Measurements from ENCODE around the gene CDH23.
"Not testable (repeated sequence)": the region's sequence is repeated elsewhere in the genome, so short reads cannot be mapped to it uniquely, and the experiment has no call there.

The CDH23 gene

DNA sequence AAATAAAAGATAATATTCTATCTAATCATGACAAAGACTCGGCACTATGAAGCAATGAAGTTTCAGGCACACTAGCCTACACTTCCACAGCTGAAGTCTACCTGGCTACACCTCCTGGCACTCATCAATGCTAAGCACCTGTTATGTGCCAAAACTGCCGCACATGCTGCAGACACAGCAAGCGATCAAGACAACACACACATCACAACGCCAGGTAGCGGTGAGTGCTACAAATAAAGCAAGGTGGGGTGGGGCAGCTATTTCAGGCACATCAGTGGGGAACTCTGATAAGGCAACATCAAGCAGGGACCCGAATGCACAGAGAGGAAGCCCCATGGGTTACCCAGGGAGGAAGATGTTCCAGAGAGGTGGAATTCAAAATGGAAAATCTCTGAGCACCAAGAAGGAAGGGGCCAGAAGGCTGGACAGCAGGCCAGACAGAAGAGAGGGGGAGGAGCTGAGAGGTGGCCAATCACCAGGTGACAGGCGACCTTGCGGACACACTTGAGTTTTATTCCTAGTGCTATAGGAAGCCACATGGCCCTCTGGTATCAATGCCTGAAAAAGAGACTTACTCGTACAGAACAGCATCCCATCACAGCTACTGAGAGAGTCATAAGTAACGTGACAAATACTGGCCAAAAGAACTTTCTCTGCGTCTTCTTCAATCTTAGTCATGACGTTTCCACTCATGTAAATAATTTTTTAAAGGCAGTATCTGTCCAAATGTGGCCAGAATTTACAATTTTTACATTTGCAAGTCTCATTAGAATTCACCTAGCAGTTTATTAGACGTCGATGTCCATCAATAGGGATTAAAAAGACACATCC lies 446.4 kb downstream of the CDH23 start:
- ATAC-seq (ENCODE audit: low read depth) (no peak), DNase-seq (ENCODE audit: low spot score in 2 of 2) (no peak)
- H3K4me1 Mint-ChIP-seq, result peaks cover 55% of the 10 kb centered on the region
- H3K27me3 Mint-ChIP-seq, result no peaks in the 10 kb centered on the region
- H3K4me3 Mint-ChIP-seq, result no peak overlapping the region
- peaks cover 4% of the 10 kb centered on the region for H3K36me3 Mint-ChIP-seq
- no peaks in the 10 kb centered on the region for H3K9me3 Mint-ChIP-seq
- no peak overlapping the region for H3K27ac Mint-ChIP-seq

DNA sequence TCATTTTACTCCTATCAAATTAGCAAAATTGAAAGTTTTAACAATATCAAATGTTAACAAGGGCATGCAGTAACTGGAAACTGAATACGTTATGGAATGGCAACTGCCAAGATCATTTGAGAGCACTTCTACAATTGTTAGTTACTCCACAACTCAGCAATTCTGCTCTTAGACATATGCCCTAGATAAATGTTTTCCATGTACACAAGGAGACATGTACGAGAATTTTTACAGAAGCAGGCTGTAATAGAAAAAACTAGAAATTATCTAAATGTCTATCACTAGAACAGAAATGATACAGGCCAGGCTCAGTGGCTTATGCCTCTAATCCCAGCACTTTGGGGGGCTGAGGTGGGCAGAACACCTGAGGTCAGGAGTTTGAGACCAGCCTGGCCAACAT lies 447.4 kb downstream of the CDH23 start:
- peaks cover 2% of the 10 kb centered on the region for H3K36me3 Mint-ChIP-seq
- no peak overlapping the region for H3K4me3 Mint-ChIP-seq
- DNase-seq (ENCODE audit: low spot score in 2 of 2) (no peak), ATAC-seq (ENCODE audit: low read depth) (no peak)
- peaks cover 54% of the 10 kb centered on the region for H3K4me1 Mint-ChIP-seq
- H3K27me3 Mint-ChIP-seq, result no peaks in the 10 kb centered on the region
- no peak overlapping the region for H3K27ac Mint-ChIP-seq
- H3K9me3 Mint-ChIP-seq, result no peaks in the 10 kb centered on the region

DNA sequence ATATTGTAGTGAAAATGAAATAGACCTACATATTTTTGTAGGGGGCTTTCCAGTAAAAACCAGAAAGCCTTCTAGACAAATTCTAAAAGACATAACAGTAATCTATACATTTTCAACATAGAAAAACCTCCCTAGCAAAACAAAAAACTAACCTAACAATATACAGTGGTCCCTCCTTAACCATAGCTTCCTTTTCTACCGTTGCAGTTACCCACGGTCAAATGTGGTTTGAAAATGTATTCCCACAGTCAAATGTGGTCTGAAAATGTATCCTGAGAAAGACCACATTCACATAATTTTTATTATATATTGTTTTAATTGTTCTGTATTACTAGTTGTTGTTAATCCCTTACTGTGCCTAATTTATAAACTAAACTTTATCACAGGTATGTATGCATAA lies 448.0 kb downstream of the CDH23 start:
- Mint-ChIP-seq H3K4me1 (peaks cover 55% of the 10 kb centered on the region), H3K27me3 (no peaks in the 10 kb centered on the region), H3K27ac (peak overlapping the region; percentile 31), H3K4me3 (no peak overlapping the region), H3K9me3 (no peaks in the 10 kb centered on the region), H3K36me3 (peaks cover 2% of the 10 kb centered on the region)
- no peak for DNase-seq (ENCODE audit: low spot score in 2 of 2)
- no peak for ATAC-seq (ENCODE audit: low read depth)

DNA sequence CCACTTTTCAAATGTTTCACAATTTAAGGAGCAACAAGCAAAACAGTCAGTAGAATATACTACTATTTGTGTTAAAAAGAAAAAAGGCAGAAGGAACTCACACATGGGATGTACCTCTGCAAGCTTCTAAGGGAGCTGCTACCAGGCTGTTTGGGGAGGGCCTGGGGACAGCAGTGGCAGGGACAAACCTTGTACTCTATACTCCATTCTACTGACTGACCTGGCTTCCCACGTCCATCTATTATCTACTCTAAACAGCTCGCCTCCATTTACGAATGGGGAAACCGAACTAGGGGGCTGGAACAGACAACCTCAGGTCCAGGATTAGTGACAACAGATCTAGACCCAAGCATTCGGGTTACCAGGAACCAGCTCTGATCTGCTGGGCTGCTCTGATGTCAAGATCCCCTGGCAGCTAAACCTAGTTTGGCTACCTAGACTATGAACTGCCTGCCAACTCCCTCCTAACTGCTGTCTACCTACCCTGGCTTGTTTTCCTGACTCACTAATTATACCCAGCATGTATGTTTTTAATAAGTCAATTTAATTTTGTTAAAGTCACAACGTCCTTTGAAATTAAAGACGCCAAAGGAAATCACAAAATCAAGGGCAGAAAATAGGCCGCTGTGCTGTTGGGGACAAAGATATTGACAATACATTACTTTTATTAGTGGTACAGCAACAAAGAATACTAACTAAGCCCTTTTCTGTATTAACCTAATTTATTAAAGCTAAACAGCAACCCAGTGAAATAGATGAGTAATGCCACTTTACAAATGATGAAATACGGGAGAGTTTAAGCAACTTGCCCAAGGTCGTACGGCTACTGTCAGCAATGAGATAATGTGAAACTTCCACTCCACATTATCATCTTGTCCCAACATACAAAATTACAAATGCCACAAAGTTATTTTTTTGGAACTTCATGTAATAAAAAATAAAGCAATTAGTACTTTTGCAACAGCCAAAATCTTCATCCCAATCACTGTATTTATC lies 449.0 kb downstream of the CDH23 start:
- peak overlapping the region; percentile 31 for H3K27ac Mint-ChIP-seq
- H3K27me3 Mint-ChIP-seq, result no peaks in the 10 kb centered on the region
- no peak for DNase-seq (ENCODE audit: low spot score in 2 of 2)
- H3K4me3 Mint-ChIP-seq, result no peak overlapping the region
- H3K9me3 Mint-ChIP-seq, result no peaks in the 10 kb centered on the region
- H3K36me3 Mint-ChIP-seq, result peaks cover 4% of the 10 kb centered on the region
- H3K4me1 Mint-ChIP-seq, result peaks cover 54% of the 10 kb centered on the region
- no peak for ATAC-seq (ENCODE audit: low read depth)

DNA sequence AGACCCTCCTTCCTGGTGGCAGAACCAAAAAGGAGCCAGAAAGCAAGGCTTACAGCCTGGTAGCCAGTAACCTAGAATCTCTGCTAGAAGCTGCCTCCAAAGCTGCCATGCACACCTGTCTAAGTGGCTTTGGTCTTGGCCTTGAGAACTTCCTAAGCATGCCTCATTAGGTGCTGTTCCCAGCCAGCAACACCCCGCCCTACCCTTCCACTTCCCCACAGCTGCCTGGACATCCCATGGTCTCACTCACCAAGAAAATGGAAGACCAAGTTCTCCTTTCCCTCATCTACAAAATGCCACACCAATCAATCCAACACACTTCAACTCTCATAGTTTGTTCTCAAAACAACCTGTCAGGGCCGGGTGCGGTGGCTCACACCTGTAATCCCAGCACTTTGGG lies 450.1 kb downstream of the CDH23 start:
- H3K27ac Mint-ChIP-seq, result no peak overlapping the region
- peak overlapping the region; percentile 0 for H3K4me3 Mint-ChIP-seq
- no peaks in the 10 kb centered on the region for H3K27me3 Mint-ChIP-seq
- peaks cover 4% of the 10 kb centered on the region for H3K36me3 Mint-ChIP-seq
- no peaks in the 10 kb centered on the region for H3K9me3 Mint-ChIP-seq
- DNase-seq (ENCODE audit: low spot score in 2 of 2) (no peak), ATAC-seq (ENCODE audit: low read depth) (no peak)
- peaks cover 60% of the 10 kb centered on the region for H3K4me1 Mint-ChIP-seq

DNA sequence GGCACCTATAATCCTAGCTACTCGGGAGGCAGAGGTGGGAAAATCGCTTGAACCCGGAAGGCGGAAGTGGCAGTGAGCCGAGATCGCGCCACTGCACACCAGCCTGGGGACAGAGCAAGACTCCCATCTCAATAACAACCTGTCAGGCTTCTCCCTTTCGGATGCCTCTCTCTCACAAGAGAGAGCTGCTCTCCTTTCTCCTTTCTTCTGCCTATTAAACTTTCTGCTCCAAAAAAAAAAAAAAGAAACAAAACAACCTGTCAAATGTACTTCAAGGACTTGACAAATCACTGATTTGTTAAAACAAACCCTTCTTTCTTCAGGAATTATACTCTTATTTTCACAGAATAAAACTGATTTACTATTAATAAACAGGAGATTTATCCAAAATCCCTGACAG lies 450.7 kb downstream of the CDH23 start:
- Mint-ChIP-seq H3K4me1 (peaks cover 63% of the 10 kb centered on the region), H3K4me3 (no peak overlapping the region), H3K27ac (peak overlapping the region; percentile 38)

DNA sequence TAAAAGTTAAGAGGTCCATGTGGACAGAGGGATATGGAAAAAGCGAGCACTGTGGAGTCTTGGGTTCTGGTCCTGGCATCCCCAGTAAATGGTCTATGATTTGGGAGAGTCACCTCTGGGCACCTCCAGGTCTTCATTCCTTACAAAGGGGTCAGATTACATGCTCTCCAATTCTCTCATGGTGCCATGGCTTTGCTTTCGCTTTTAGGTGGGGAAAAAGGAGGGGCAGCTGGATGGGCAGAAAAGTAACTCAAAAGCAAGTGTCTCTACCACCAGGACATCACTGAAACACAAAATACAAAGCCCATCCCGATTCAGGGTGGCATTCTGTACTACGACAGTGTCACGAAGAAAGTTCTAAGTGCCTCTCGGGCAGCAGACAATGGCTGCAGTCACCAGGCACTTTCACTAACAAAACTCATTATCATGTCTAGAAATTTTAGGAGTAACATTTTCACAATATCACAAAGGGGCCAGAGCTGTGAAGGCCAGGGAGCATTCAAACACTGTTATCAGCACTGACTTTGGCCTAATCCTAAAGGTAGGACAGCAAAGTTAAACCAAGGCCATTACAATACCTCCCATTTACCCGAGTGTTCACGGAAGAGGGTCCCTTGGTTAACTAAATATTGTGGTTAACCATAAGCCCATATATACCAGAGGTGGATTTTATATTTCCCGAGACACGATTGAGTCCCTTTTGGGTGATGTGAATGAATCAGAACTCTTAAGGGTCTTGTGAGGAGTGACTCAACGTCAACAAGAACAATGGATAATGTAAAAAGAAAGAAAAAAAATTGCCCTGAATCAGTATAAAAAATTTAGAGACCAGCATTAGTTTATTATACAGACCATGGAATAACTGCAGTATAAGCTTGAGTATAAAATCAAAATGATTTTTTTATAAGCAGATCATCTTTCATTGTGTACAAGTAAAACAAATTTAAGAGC lies 451.9 kb downstream of the CDH23 start:
- no peaks in the 10 kb centered on the region for H3K9me3 Mint-ChIP-seq
- peaks cover 54% of the 10 kb centered on the region for H3K4me1 Mint-ChIP-seq
- H3K4me3 Mint-ChIP-seq, result peak overlapping the region; percentile 29
- ATAC-seq (ENCODE audit: low read depth), result no peak
- H3K27me3 Mint-ChIP-seq, result no peaks in the 10 kb centered on the region
- H3K27ac Mint-ChIP-seq, result peak overlapping the region; percentile 76
- peaks cover 4% of the 10 kb centered on the region for H3K36me3 Mint-ChIP-seq
- DNase-seq (ENCODE audit: low spot score in 2 of 2), result no peak

More for the DNA sequence above, 450.7 kb downstream of the CDH23 start:
- no peak for ATAC-seq (ENCODE audit: low read depth)
- H3K36me3 Mint-ChIP-seq, result peaks cover 4% of the 10 kb centered on the region
- no peaks in the 10 kb centered on the region for H3K9me3 Mint-ChIP-seq
- no peak for DNase-seq (ENCODE audit: low spot score in 2 of 2)
- no peaks in the 10 kb centered on the region for H3K27me3 Mint-ChIP-seq

DNA sequence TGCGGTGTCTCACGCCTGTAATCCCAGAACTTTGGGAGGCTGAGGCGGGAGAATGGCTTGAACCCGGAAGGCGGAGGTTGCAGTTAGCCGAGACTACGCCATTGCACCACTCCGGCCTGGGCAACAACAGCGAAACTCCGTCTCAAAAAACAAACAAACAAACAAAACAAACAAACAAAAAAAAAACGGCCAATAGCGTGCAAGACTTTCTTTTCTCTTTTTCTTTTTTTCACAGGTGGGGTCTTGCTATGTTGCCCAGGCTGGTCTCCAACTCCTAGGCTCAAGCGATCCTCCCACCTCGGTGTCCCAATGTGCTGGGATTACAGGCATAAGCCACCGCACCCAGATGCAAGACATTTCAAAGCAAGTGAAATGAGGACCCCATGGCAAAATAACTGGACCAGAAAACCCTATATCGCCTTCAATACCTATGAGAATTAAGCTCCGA lies 452.8 kb downstream of the CDH23 start:
- no peak for DNase-seq (ENCODE audit: low spot score in 2 of 2)
- peaks cover 4% of the 10 kb centered on the region for H3K36me3 Mint-ChIP-seq
- peaks cover 53% of the 10 kb centered on the region for H3K4me1 Mint-ChIP-seq
- H3K27me3 Mint-ChIP-seq, result no peaks in the 10 kb centered on the region
- H3K9me3 Mint-ChIP-seq, result no peaks in the 10 kb centered on the region
- H3K4me3 Mint-ChIP-seq, result peak overlapping the region; percentile 85
- H3K27ac Mint-ChIP-seq, result peak overlapping the region; percentile 80
- no peak for ATAC-seq (ENCODE audit: low read depth)

DNA sequence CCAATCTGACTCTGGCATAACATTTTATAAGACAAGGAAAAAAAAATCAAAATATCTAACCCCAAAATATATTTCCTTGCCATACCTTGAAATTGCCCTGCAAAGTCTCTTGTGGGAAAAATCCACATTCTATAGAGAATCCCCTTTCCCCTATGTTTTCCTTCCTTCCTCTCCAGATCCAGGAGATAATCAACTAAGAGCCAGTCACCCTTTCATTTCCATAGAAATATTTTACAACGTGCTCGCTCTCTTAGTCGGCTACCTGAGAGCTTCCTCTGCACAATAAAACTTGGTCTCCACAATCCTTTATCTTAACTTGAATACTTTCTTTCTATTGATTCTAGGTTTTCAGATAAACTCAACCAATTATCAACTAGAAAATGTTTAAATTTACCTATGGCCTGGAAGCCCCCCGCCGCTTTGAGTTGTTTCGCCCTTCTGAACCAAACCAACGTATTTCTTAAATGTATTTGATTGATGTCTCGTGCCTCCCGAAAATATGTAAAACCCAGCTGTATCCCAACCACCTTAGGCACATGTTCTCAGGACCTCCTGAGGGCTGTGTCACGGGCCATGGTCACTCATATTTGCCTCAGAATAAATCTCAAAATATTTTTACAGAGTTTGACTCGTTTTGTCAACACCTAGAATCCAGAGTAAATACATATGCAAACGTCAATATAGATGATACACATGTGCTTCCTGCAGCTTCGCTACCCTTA lies 453.5 kb downstream of the CDH23 start:
- Mint-ChIP-seq H3K4me1 (peaks cover 51% of the 10 kb centered on the region), H3K36me3 (peaks cover 4% of the 10 kb centered on the region), H3K27me3 (no peaks in the 10 kb centered on the region), H3K27ac (peak overlapping the region; percentile 80), H3K9me3 (no peaks in the 10 kb centered on the region), H3K4me3 (peak overlapping the region; percentile 85)
- no peak for ATAC-seq (ENCODE audit: low read depth)
- no peak for DNase-seq (ENCODE audit: low spot score in 2 of 2)

DNA sequence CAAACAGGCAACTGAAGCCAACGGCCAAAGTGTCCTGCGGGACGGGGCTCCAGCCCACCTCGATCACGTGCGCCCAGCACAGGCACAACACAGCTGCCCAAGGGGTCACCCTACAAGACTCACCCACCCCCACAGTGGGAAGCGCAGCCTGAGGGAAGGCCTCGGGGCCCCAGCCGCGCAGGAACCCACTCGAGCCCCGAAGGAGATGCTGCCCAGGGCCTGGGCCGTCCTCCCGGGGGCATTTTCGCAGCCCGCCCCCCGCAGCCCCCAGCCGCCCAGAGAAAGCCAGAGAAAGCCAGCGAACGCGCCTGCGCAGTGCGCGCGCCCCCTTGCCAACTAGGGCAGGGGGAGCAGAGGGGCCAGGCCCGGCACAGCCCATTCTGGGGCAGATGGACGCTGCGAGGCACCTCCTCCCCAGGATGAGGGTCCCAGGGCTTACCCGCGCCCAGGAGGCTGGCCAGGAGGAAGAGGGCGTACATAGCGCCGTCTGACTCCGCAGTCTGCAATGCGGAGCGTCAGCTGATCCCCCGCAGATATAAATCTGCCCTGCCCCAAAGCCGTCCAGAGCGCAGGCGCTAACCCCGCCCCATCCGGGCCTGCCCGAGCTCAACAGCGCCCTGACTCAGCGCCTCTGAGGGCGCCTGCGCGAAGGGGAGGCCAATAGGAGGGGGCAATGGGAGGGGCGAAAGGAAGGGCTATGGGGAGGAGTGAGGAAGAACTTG lies 454.2 kb downstream of the CDH23 start, which contains the start of gene PSAP:
TSS of gene PSAP (minus strand) at position 509 of the 722 bp plus-strand sequence. CDS start at position 479, 30 bp downstream.
- peak within 1 kb of the TSS; percentile 80 for H3K27ac Mint-ChIP-seq
- ATAC-seq (ENCODE audit: low read depth), result peak; percentile 95
- H3K4me1 Mint-ChIP-seq, result peaks cover 53% of the 10 kb centered on the region
- no peaks in the 10 kb centered on the region for H3K27me3 Mint-ChIP-seq
- H3K9me3 Mint-ChIP-seq, result no peaks in the 10 kb centered on the region
- DNase-seq (ENCODE audit: low spot score in 2 of 2), result peak; percentile 96 to 97
- H3K36me3 Mint-ChIP-seq, result peaks cover 4% of the 10 kb centered on the region
- H3K4me3 Mint-ChIP-seq, result peak within 1 kb of the TSS; percentile 85

DNA sequence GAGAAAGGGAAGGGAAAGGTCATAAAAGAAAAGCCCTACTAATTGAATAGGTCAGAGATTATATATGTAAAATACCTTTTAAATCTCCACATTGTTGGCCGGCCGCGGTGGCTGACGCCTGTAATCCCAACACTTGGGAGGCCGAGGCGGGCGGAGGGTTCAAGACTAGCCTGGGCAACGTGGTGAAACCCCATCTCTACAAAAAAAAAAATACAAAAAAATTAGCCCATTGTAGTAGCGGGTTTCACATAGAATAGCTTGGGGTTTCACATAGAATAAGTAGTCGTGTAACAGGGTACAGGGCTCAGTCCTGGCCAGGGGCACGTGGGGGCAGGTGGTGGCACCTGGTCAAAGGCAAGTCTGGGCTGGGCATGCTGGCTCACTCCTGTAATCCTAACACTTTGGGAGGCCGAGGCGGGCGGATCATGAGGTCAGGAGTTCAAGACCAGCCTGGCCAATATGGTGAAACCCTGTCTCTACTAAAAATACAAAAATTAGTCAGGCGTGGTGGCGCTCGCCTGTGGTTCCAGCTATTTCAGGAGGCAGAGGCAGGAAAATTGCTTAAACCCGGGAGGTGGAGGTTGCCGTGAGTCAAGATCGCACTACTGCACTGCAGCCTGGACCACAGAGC lies 454.9 kb downstream of the CDH23 start:
- H3K9me3 Mint-ChIP-seq; H3K27me3 Mint-ChIP-seq; ATAC-seq (ENCODE audit: low read depth); DNase-seq (ENCODE audit: low spot score in 2 of 2); H3K36me3 Mint-ChIP-seq: not testable (repeated sequence)
- H3K4me3 Mint-ChIP-seq, result peak overlapping the region; percentile 85
- peaks cover 53% of the 10 kb centered on the region for H3K4me1 Mint-ChIP-seq
- peak overlapping the region; percentile 80 for H3K27ac Mint-ChIP-seq
